22Rv1 (cell line): ENCODE data around the gene PRDM16.

Source experiments
- H3K27ac ChIP-seq: fragments of 450-650 bp; 2 replicates; pipeline ENCODE4 v1.5.1; 2017
- CTCF ChIP-seq: fragments of 450-650 bp; IDR thresholded peaks from 2 replicates; pipeline ENCODE4 v1.5.1; 2017; ENCODE audit warnings: mild to moderate bottlenecking
- ZFX ChIP-seq: fragments of 450-650 bp; IDR thresholded peaks from 2 replicates; pipeline ENCODE4 v1.6.1; 2017; ENCODE audit warnings: antibody characterized with exemption, borderline replicate concordance

PRDM16 gene

GRCh38 chr1:3427711-3428704 lies 359.0 kb downstream of the PRDM16 start:
- no peak overlapping the region for H3K27ac ChIP-seq
- TF ChIP-seq CTCF (no peak), ZFX (no peak)

GRCh38 chr1:3428899-3429298 lies 359.9 kb downstream of the PRDM16 start:
- TF ChIP-seq ZFX: no peak
- no peak for TF ChIP-seq CTCF
- no peak overlapping the region for H3K27ac ChIP-seq

- no peak for TF ChIP-seq ZFX
- no peak for TF ChIP-seq CTCF
- no peak overlapping the region for H3K27ac ChIP-seq
Measured at GRCh38 chr1:3429320-3429719, 360.3 kb downstream of the PRDM16 start.

- H3K27ac ChIP-seq: no peak overlapping the region
- no peak for TF ChIP-seq ZFX
- no peak for TF ChIP-seq CTCF
Measured at GRCh38 chr1:3429766-3430165, 360.8 kb downstream of the PRDM16 start.

- TF ChIP-seq CTCF (no peak), ZFX (no peak)
- H3K27ac ChIP-seq: no peak overlapping the region
Measured at GRCh38 chr1:3430406-3430805, 361.4 kb downstream of the PRDM16 start.

GRCh38 chr1:3430820-3431219 lies 361.8 kb downstream of the PRDM16 start:
- no peak overlapping the region for H3K27ac ChIP-seq
- no peak for TF ChIP-seq ZFX
- no peak for TF ChIP-seq CTCF

GRCh38 chr1:3431266-3431665 lies 362.3 kb downstream of the PRDM16 start:
- H3K27ac ChIP-seq: no peak overlapping the region
- TF ChIP-seq ZFX: no peak
- TF ChIP-seq CTCF: peak; percentile 32
